Liver (tissue), 9 donors: ENCODE measurements around the gene TRAPPC8. TPM values are rescaled to one million over a fixed set of nuclear protein-coding genes. Genes with fewer than 3 reads are reported as not detected.

ENCODE experiments used
- DNase-seq: peaks from one replicate; pipeline ENCODE4 v3.0.0-alpha.2; 2017; ENCODE audit warnings: low spot score
- H3K27ac ChIP-seq, 2 donors: one replicate each; pipeline ENCODE4 v1.7.0; 2013; ENCODE audit warnings: inconsistent platforms in 2 of 2, low read length in 2 of 2, control low read depth in 1 of 2, low read depth in 1 of 2, mild to moderate bottlenecking in 1 of 2
- H3K27me3 ChIP-seq, 4 donors: one replicate each; pipeline versions ENCODE4 v1.6.1 to v1.7.0; 2013; ENCODE audit warnings: low read length in 3 of 4, inconsistent platforms in 1 of 4, mild to moderate bottlenecking in 1 of 4, moderate library complexity in 1 of 4; ENCODE audit not compliant: control insufficient read depth in 4 of 4, insufficient read depth in 4 of 4
- H3K36me3 ChIP-seq, 4 donors: one replicate each; pipeline versions ENCODE4 v1.6.1 to v1.7.0; 2013; ENCODE audit warnings: low read length in 3 of 4, mild to moderate bottlenecking in 3 of 4, low read depth in 1 of 4, moderate library complexity in 1 of 4; ENCODE audit not compliant: control insufficient read depth in 4 of 4, insufficient read depth in 3 of 4
- H3K4me1 ChIP-seq, 4 donors: one replicate each; pipeline versions ENCODE4 v1.6.1 to v1.7.0; 2013; ENCODE audit warnings: low read length in 3 of 4, mild to moderate bottlenecking in 3 of 4, moderate library complexity in 1 of 4; ENCODE audit not compliant: control insufficient read depth in 4 of 4, insufficient read depth in 4 of 4
- H3K4me3 ChIP-seq, 3 donors: one replicate each; pipeline versions ENCODE4 v1.6.1 to v1.7.0; 2013; ENCODE audit warnings: low read length in 3 of 3, control low read depth in 1 of 3, low read depth in 1 of 3, mild to moderate bottlenecking in 1 of 3
- H3K9ac ChIP-seq, 2 donors: one replicate each; pipeline ENCODE4 v1.7.0; 2013; ENCODE audit warnings: low read length in 2 of 2, mild to moderate bottlenecking in 2 of 2, moderate library complexity in 2 of 2, control low read depth in 1 of 2, low read depth in 1 of 2
- H3K9me3 ChIP-seq, 4 donors: one replicate each; pipeline versions ENCODE4 v1.6.1 to v1.7.0; 2013; ENCODE audit warnings: low read length in 3 of 4; ENCODE audit not compliant: control insufficient read depth in 4 of 4
- EGR1 ChIP-seq, 2 donors: IDR thresholded peaks; 2 replicates each; pipeline ENCODE4 v1.6.1; 2016 to 2018; ENCODE audit warnings: antibody characterized with exemption in 2 of 2, low read depth in 2 of 2
- FOXA1 ChIP-seq: IDR thresholded peaks from 2 replicates; pipeline ENCODE4 v1.6.1; 2016; ENCODE audit warnings: antibody characterized with exemption
- FOXA2 ChIP-seq: IDR thresholded peaks from 2 replicates; pipeline ENCODE4 v1.6.1; 2016; ENCODE audit warnings: antibody characterized with exemption
- GABPA ChIP-seq, 2 donors: IDR thresholded peaks in 1 of 2; conservative IDR thresholded peaks in 1 of 2; 2 replicates each; pipeline ENCODE4 v1.6.1; 2016; ENCODE audit warnings: antibody characterized with exemption in 2 of 2, mild to moderate bottlenecking in 1 of 2, moderate library complexity in 1 of 2
- HNF4A ChIP-seq, 2 donors: conservative IDR thresholded peaks; 2 replicates each; pipeline ENCODE4 v1.6.1; 2016; ENCODE audit warnings: antibody characterized with exemption in 2 of 2, mild to moderate bottlenecking in 2 of 2
- HNF4G ChIP-seq: IDR thresholded peaks from 2 replicates; pipeline ENCODE4 v1.6.1; 2016; ENCODE audit warnings: antibody characterized with exemption
- JUND ChIP-seq, 2 donors: IDR thresholded peaks; 2 replicates each; pipeline ENCODE4 v1.6.1; 2016; ENCODE audit warnings: antibody characterized with exemption in 2 of 2
- NR2F2 ChIP-seq: IDR thresholded peaks from 2 replicates; pipeline ENCODE4 v1.6.1; 2016; ENCODE audit warnings: antibody characterized with exemption
- RAD21 ChIP-seq, 2 donors: IDR thresholded peaks; 2 replicates each; pipeline ENCODE4 v1.6.1; 2016; ENCODE audit warnings: antibody characterized with exemption in 2 of 2, mild to moderate bottlenecking in 2 of 2
- RXRA ChIP-seq, 2 donors: IDR thresholded peaks; 2 replicates each; pipeline ENCODE4 v1.6.1; 2017 to 2018; ENCODE audit warnings: antibody characterized with exemption in 2 of 2, mild to moderate bottlenecking in 1 of 2
- SP1 ChIP-seq: IDR thresholded peaks from 2 replicates; pipeline ENCODE4 v1.6.1; 2018; ENCODE audit warnings: antibody characterized with exemption, mild to moderate bottlenecking
- TAF1 ChIP-seq: conservative IDR thresholded peaks from 2 replicates; pipeline ENCODE4 v1.6.1; 2016; ENCODE audit warnings: antibody characterized with exemption, mild to moderate bottlenecking
- YY1 ChIP-seq: IDR thresholded peaks from 2 replicates; pipeline ENCODE4 v1.6.1; 2016; ENCODE audit warnings: antibody characterized with exemption, mild to moderate bottlenecking
- WGBS: extraction: QIAGEN DNeasy Blood & Tissue Kit; methylation state at CpG from one replicate; pipeline ENCODE4 v1.1.7; 2013; 5-methylcytosine and 5-hydroxymethylcytosine counted together
- polyA plus RNA-seq, 2 donors: library from polyadenylated mRNA; stranded (reverse) in 1 of 2; unstranded in 1 of 2; fragments of 200-250 nt in 1 of 2; fragments of >200 nt in 1 of 2; fragmentation: Nextera tagmentation in 1 of 2; extraction: Ambion mirVana in 1 of 2; gene quantifications; one replicate each; pipeline versions ENCODE4 v1.2.1 to v1.2.3, GENCODE V29; 2013 to 2015
- total RNA-seq, 2 donors: library from RNA; depleted of rRNA; stranded (reverse); fragments of >200 nt; gene quantifications; one replicate each; pipeline ENCODE4 v1.2.3, GENCODE V29; 2014
- TF ChIP-seq, protein P1 (sequence below): IDR thresholded peaks from 2 replicates; pipeline ENCODE4 v1.6.1; 2016; ENCODE audit warnings: antibody characterized with exemption
- TF ChIP-seq, protein P2 (sequence below): IDR thresholded peaks from 2 replicates; pipeline ENCODE4 v1.6.1; 2016; ENCODE audit warnings: antibody characterized with exemption
- TF ChIP-seq, protein P3 (sequence below): IDR thresholded peaks from 2 replicates; pipeline ENCODE4 v1.6.1; 2016; ENCODE audit warnings: antibody characterized with exemption, mild to moderate bottlenecking
- TF ChIP-seq, protein P4 (sequence below): IDR thresholded peaks from 2 replicates; pipeline ENCODE4 v1.6.1; 2016; ENCODE audit warnings: antibody characterized with exemption
- TF ChIP-seq, protein P5 (sequence below): fragments of 150-350 bp; IDR thresholded peaks from 2 replicates; pipeline ENCODE4 v1.5.1; 2017; ENCODE audit warnings: improper control_type of control experiment, low read depth, low read length; ENCODE audit not compliant: missing input control
- donor health status: healthy.
- donor health status: healthy.
- donor health status: healthy.
- donor health status: healthy.
- donor health status: healthy.

The TRAPPC8 gene
- total and polyA plus RNA-seq, 4 donors = 12.2 to 46.1 (median 29.5) TPM

DNA sequence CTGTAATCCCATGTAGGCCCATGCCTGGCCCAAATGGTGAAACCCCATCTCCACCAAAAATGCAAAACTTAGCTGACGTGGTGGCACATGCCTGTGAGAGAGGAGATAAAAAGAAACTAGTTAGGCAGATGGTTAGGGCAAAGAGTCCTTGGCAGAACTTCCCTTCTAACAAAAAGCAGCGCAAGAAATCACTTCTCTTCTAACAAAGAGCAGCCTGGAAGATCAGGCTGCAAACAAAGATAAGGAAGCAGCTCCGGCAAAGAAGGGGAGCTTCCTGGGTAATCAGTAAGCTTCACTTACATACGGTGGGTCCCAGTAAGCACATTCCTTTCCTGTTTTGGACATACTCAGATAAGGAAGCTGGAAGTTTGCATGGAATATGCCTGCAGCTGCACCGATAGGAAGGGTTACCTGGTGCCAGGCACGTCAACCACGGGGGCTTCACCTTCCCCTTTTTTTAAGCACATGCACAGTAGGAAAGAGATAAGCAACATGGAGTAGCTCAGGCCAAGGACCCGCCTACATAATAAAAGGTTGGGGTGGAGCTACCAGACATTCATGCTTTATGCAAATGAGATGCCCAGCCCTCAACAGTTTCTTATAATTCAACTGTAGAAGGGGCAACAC, 121.3 kb downstream of the TRAPPC8 start:
- 57% methylated on average over 8 of the region's 8 CpGs for whole genome bisulfite sequencing
- no peak overlapping the region for H3K27ac ChIP-seq
- H3K4me3 ChIP-seq = no peak overlapping the region
- no peaks in the 10 kb centered on the region for H3K27me3 ChIP-seq
- H3K9ac ChIP-seq = no peak overlapping the region
- peaks cover 0 to 6% (median 3%) of the 10 kb centered on the region in 4 donors for H3K4me1 ChIP-seq
- no peak for DNase-seq
- no peaks in the 10 kb centered on the region for H3K36me3 ChIP-seq
- no peak for TF ChIP-seq FOXA1
- no peak for TF ChIP-seq JUND (IDR thresholded peaks at IDR 0.05)
- TF ChIP-seq GABPA (IDR thresholded peaks at IDR 0.05 in 1 of 2, conservative IDR thresholded peaks at IDR 0.05 in 1 of 2) = no peak
- TF ChIP-seq HNF4A (conservative IDR thresholded peaks at IDR 0.05) = no peak
- TF ChIP-seq, protein P1, sequence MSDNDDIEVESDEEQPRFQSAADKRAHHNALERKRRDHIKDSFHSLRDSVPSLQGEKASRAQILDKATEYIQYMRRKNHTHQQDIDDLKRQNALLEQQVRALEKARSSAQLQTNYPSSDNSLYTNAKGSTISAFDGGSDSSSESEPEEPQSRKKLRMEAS = no peak
- no peak for TF ChIP-seq RXRA (IDR thresholded peaks at IDR 0.05)
- no peak for TF ChIP-seq HNF4G
- TF ChIP-seq NR2F2 = no peak
- TF ChIP-seq FOXA2 = no peak
- TF ChIP-seq YY1 = no peak
- TF ChIP-seq, protein P2, sequence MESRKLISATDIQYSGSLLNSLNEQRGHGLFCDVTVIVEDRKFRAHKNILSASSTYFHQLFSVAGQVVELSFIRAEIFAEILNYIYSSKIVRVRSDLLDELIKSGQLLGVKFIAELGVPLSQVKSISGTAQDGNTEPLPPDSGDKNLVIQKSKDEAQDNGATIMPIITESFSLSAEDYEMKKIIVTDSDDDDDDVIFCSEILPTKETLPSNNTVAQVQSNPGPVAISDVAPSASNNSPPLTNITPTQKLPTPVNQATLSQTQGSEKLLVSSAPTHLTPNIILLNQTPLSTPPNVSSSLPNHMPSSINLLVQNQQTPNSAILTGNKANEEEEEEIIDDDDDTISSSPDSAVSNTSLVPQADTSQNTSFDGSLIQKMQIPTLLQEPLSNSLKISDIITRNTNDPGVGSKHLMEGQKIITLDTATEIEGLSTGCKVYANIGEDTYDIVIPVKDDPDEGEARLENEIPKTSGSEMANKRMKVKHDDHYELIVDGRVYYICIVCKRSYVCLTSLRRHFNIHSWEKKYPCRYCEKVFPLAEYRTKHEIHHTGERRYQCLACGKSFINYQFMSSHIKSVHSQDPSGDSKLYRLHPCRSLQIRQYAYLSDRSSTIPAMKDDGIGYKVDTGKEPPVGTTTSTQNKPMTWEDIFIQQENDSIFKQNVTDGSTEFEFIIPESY = no peak
- TF ChIP-seq, protein P3, sequence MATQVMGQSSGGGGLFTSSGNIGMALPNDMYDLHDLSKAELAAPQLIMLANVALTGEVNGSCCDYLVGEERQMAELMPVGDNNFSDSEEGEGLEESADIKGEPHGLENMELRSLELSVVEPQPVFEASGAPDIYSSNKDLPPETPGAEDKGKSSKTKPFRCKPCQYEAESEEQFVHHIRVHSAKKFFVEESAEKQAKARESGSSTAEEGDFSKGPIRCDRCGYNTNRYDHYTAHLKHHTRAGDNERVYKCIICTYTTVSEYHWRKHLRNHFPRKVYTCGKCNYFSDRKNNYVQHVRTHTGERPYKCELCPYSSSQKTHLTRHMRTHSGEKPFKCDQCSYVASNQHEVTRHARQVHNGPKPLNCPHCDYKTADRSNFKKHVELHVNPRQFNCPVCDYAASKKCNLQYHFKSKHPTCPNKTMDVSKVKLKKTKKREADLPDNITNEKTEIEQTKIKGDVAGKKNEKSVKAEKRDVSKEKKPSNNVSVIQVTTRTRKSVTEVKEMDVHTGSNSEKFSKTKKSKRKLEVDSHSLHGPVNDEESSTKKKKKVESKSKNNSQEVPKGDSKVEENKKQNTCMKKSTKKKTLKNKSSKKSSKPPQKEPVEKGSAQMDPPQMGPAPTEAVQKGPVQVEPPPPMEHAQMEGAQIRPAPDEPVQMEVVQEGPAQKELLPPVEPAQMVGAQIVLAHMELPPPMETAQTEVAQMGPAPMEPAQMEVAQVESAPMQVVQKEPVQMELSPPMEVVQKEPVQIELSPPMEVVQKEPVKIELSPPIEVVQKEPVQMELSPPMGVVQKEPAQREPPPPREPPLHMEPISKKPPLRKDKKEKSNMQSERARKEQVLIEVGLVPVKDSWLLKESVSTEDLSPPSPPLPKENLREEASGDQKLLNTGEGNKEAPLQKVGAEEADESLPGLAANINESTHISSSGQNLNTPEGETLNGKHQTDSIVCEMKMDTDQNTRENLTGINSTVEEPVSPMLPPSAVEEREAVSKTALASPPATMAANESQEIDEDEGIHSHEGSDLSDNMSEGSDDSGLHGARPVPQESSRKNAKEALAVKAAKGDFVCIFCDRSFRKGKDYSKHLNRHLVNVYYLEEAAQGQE = no peak
- TF ChIP-seq, protein P4, sequence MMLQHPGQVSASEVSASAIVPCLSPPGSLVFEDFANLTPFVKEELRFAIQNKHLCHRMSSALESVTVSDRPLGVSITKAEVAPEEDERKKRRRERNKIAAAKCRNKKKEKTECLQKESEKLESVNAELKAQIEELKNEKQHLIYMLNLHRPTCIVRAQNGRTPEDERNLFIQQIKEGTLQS = no peak
- TF ChIP-seq, protein P5, sequence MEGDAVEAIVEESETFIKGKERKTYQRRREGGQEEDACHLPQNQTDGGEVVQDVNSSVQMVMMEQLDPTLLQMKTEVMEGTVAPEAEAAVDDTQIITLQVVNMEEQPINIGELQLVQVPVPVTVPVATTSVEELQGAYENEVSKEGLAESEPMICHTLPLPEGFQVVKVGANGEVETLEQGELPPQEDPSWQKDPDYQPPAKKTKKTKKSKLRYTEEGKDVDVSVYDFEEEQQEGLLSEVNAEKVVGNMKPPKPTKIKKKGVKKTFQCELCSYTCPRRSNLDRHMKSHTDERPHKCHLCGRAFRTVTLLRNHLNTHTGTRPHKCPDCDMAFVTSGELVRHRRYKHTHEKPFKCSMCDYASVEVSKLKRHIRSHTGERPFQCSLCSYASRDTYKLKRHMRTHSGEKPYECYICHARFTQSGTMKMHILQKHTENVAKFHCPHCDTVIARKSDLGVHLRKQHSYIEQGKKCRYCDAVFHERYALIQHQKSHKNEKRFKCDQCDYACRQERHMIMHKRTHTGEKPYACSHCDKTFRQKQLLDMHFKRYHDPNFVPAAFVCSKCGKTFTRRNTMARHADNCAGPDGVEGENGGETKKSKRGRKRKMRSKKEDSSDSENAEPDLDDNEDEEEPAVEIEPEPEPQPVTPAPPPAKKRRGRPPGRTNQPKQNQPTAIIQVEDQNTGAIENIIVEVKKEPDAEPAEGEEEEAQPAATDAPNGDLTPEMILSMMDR = no peak
- no peak for TF ChIP-seq EGR1 (IDR thresholded peaks at IDR 0.05; ENCODE audit: low read depth in 2 of 2)
- TF ChIP-seq RAD21 (IDR thresholded peaks at IDR 0.05) = no peak
- TF ChIP-seq SP1 = no peak
- TF ChIP-seq TAF1 = no peak
- no peaks in the 10 kb centered on the region for H3K9me3 ChIP-seq
